NCI-H69 (cell line): Measurements from ENCODE around the gene PSMD12.
"Not testable (repeated sequence)": the region's sequence is repeated elsewhere in the genome, so short reads cannot be mapped to it uniquely, and the experiment has no call there.

Source experiments
- DNase-seq: peaks from one replicate; lab custom pipeline; 2025; lab: John Stamatoyannopoulos, UW

PSMD12 gene

GRCh38 chr17:67305446-67306235 lies 60.7 kb downstream of the PSMD12 start:
- DNase-seq, result not testable (repeated sequence)

DNA sequence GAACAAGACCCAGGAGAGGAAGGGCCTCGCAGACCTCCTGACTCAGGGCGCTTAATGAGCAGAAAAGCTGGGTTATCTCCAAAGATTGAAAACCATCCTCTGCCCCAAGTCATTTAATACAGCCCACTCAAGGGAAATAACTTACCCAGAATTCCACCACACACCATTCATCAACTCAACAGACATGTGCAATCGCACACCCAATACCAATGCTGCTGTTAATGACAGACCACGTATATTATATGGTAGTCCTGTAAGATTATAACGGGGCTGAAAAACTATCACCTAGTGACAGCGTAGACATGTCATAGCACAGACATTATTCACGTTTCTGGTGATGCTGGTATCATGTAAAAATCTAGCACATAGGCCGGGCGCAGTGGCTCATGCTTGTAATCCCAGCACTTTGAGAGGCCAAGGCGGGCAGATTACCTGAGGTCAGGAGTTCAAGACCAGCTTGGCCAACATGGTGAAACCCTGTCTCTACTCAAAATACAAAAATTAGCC lies 68.9 kb downstream of the PSMD12 start:
- no peak for DNase-seq

DNA sequence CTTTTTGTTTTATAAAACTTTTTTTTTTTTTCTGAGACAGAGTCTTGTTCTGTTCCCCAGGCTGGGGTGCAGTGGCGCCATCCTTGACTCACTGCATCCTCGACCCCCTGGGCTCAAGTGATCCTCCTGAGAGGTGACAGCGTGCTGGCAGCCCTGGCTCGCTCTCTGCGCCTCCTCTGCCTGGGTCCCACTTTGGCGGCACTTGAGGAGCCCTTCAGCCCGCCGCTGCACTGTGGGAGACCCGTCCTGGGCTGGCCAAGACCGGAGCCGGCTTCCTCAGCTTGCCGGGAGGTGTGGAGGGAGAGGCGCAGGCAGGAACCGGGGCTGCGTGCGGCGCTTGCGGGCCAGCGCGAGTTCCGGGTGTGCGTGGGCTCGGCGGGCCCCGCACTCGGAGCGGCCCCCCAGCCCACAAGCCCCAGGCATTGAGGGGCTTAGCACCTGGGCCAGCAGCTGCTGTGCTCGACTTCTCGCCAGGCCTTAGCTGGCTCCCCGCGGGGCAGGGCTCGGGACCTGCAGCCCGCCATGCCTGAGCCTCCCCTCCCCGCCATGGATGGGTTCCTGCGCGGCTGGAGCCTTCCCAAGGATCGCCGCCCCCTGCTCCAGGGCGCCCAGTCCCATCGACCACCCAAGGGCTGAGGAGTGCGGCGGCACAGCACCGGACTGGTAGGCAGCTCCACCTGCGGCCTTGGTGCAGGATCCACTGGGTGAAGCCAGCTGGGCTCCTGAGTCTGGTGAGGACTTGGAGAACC lies 71.8 kb downstream of the PSMD12 start:
- DNase-seq, result no peak

DNA sequence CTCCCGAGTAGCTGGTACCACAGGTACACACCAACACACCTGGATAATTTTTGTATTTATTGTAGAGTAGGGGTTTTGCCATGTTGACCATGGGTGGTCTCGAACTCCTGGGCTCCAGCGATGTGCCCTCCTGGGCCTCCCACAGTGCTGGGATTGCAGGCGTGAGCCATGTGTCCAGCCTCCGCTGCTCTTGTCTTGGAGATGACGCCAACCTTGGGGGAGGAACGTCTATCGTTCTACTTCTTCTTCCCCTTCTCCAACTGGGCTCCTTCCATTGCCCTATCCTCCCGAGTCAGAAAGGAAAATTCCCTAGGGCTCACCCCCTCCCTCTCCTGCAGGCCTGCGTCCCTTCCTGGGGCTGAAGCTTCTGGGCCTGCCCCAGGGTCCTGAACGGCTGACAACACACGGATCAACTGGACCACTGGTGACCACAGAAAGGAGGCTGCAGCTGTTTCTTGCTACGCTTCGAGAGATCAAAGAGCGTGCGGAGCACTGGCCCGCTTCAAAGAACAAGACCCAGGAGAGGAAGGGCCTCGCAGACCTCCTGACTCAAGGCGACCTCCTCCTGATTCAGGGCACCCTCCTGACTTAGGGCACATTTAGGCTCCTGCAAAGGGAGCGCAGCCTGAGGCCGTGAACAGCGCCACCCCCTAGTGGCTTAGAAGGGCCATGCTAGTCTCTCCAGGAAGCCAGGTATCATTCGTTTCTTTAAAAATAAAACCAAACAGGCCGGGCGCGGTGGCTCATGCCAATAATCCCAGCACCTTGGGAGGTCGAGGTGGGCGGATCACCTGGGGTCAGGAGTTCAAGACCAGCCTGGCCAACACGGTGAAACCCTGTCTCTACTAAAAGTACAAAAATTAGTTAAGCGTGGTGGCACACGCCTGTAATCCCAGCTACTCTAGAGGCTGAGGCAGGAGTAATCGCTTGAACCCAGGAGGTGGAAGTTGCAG lies 72.8 kb downstream of the PSMD12 start:
- DNase-seq, result peak; percentile 25

DNA sequence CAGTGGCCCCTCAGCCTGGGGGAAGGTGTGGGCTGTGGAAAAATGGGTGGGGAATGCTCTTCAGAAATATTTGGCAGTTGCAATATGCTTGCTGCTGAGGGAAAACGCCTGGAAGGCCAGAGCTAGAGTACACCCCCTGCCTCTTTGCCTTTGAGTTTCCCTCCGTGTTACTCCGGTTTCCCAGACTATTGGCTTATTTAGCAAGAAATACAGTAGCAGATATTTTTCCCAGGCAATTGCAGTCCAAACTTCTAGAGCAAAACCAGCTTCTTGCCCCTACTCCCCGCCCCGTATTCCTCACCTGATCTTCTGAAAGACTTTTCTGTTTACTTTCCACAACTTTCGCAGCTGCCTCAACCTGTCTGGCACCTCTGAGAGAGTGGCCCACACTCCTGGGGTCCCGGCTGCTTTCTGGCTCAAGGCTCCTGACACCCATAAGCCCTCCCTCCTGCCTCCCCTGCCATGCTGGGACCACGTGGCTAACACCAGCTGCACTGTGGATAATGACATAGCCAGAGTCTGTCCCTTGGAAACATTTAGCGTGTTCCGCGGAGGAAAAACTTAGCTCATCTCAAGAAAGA lies 75.6 kb downstream of the PSMD12 start:
- no peak for DNase-seq

DNA sequence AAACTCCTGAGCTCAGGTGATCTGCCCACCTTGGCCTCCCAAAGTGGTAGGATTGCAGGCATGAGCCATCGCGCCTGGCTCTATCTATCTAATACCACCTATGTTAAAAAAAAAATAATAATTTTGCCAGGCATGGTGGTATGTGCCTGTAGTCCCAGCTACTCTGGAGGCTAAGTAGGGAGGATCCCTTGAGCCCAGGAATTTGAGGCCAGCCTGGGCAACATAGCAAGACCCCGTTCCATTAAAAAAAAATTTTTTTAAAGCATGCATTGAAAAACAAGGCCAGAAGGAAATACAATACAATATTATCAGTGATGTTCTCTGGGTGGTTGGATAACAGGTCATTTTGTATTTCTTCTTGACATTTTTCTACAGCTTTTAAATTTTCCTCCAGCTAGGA lies 76.1 kb downstream of the PSMD12 start:
- no peak for DNase-seq

DNA sequence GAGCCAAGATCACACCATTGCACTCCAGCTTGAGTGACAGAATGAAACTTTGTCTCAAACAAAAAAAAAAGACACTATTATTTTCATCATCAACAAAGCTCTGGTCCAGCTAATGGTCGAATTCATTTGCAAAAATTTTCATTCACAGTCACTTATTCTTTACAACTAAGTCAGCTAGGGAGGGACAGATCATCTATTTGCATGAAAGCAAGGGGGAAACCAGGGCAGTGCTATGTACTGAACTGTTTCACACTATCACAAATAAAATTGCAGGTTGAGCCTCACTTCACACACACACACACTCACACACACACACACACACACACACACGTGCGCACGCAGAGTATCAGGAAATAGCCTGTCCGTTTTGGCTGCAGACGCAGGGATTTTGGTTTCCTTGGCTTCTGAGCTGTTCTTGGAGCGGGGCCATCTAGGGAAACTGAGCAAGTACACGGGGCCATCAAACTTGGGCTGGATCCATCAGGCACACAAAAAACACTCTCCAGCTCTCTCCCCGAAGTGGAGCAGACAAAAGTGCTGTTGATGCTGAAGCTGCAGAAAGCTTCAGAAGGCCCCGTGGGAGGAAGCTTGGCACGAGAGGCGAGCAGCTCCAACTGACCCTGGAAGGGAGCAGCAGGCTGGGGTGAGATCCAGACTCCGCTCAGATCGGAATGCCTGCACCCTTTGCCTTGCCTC lies 77.0 kb downstream of the PSMD12 start:
- DNase-seq, result peak; percentile 25
